ENCODE measurements around the gene PDP2. TPM values are rescaled to one million over a fixed set of nuclear protein-coding genes. Genes with fewer than 3 reads are reported as not detected.

PDP2 gene
- polyA plus RNA-seq, 1 donor from 2014 or later: 4.2 TPM

- no peak overlapping the region for H2AFZ ChIP-seq (ENCODE audit: low read depth, low read length)
- TF ChIP-seq, protein P1, sequence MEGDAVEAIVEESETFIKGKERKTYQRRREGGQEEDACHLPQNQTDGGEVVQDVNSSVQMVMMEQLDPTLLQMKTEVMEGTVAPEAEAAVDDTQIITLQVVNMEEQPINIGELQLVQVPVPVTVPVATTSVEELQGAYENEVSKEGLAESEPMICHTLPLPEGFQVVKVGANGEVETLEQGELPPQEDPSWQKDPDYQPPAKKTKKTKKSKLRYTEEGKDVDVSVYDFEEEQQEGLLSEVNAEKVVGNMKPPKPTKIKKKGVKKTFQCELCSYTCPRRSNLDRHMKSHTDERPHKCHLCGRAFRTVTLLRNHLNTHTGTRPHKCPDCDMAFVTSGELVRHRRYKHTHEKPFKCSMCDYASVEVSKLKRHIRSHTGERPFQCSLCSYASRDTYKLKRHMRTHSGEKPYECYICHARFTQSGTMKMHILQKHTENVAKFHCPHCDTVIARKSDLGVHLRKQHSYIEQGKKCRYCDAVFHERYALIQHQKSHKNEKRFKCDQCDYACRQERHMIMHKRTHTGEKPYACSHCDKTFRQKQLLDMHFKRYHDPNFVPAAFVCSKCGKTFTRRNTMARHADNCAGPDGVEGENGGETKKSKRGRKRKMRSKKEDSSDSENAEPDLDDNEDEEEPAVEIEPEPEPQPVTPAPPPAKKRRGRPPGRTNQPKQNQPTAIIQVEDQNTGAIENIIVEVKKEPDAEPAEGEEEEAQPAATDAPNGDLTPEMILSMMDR (IDR thresholded peaks at IDR 0.05; ENCODE audit: poor library complexity, severe bottlenecking): no peak
- TF ChIP-seq RAD21 (conservative IDR thresholded peaks at IDR 0.05): no peak
- no peak for TF ChIP-seq SMC3 (conservative IDR thresholded peaks at IDR 0.05; ENCODE audit: poor library complexity)
- no peak for TF ChIP-seq EZH2 (IDR thresholded peaks at IDR 0.05; ENCODE audit: borderline replicate concordance, insufficient read depth, low read length, poor library complexity, severe bottlenecking)
- TF ChIP-seq, protein P2, sequence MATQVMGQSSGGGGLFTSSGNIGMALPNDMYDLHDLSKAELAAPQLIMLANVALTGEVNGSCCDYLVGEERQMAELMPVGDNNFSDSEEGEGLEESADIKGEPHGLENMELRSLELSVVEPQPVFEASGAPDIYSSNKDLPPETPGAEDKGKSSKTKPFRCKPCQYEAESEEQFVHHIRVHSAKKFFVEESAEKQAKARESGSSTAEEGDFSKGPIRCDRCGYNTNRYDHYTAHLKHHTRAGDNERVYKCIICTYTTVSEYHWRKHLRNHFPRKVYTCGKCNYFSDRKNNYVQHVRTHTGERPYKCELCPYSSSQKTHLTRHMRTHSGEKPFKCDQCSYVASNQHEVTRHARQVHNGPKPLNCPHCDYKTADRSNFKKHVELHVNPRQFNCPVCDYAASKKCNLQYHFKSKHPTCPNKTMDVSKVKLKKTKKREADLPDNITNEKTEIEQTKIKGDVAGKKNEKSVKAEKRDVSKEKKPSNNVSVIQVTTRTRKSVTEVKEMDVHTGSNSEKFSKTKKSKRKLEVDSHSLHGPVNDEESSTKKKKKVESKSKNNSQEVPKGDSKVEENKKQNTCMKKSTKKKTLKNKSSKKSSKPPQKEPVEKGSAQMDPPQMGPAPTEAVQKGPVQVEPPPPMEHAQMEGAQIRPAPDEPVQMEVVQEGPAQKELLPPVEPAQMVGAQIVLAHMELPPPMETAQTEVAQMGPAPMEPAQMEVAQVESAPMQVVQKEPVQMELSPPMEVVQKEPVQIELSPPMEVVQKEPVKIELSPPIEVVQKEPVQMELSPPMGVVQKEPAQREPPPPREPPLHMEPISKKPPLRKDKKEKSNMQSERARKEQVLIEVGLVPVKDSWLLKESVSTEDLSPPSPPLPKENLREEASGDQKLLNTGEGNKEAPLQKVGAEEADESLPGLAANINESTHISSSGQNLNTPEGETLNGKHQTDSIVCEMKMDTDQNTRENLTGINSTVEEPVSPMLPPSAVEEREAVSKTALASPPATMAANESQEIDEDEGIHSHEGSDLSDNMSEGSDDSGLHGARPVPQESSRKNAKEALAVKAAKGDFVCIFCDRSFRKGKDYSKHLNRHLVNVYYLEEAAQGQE (IDR thresholded peaks at IDR 0.05; ENCODE audit: borderline replicate concordance): no peak
- TF ChIP-seq TAF1 (IDR thresholded peaks at IDR 0.05; ENCODE audit: low read depth): no peak
- no peak for TF ChIP-seq MXI1 (conservative IDR thresholded peaks at IDR 0.05; ENCODE audit: poor library complexity, severe bottlenecking)
- TF ChIP-seq EP300 (conservative IDR thresholded peaks at IDR 0.05; ENCODE audit: poor library complexity, severe bottlenecking): no peak
- no peak for TF ChIP-seq POLR2AphosphoS5 (IDR thresholded peaks at IDR 0.05)
- H3F3A ChIP-seq (ENCODE audit: insufficient read depth, low read length, poor library complexity, severe bottlenecking): no peaks in the 10 kb centered on the region
- no peaks in the 10 kb centered on the region for H4K20me1 ChIP-seq (ENCODE audit: insufficient read depth)
- H3K36me3 ChIP-seq (ENCODE audit: insufficient read depth, low read length): no peaks in the 10 kb centered on the region
- no peaks in the 10 kb centered on the region for H3K79me2 ChIP-seq (replicated peaks; ENCODE audit: insufficient read depth, low read length)
- H3K4me2 ChIP-seq (ENCODE audit: low read length): no peak overlapping the region
- H3K27ac ChIP-seq (ENCODE audit: low read length): no peak overlapping the region
- H3K27me3 ChIP-seq (ENCODE audit: insufficient read depth, low read depth, low read length): no peaks in the 10 kb centered on the region
- no peak overlapping the region for H3K9ac ChIP-seq (ENCODE audit: low read length)
- H3K9me3 ChIP-seq (ENCODE audit: low read length): no peaks in the 10 kb centered on the region
- H3K9me2 ChIP-seq (ENCODE audit: insufficient read depth, low read length): no peaks in the 10 kb centered on the region
- no peak overlapping the region for H3K4me3 ChIP-seq (ENCODE audit: low read length)
Observed at GRCh38 chr16:66908116-66908515, 27.8 kb downstream of the PDP2 start.

GRCh38 chr16:66908762-66909559 is 28.6 kb downstream of the PDP2 start:
- TF ChIP-seq MXI1 (conservative IDR thresholded peaks at IDR 0.05; ENCODE audit: poor library complexity, severe bottlenecking) (no peak), SMC3 (conservative IDR thresholded peaks at IDR 0.05; ENCODE audit: poor library complexity) (no peak), RAD21 (conservative IDR thresholded peaks at IDR 0.05) (no peak), EZH2 (IDR thresholded peaks at IDR 0.05; ENCODE audit: borderline replicate concordance, insufficient read depth, low read length, poor library complexity, severe bottlenecking) (no peak), EP300 (conservative IDR thresholded peaks at IDR 0.05; ENCODE audit: poor library complexity, severe bottlenecking) (no peak), TAF1 (IDR thresholded peaks at IDR 0.05; ENCODE audit: low read depth) (no peak), POLR2AphosphoS5 (IDR thresholded peaks at IDR 0.05) (no peak)
- TF ChIP-seq, protein P1 (IDR thresholded peaks at IDR 0.05; ENCODE audit: poor library complexity, severe bottlenecking): no peak
- TF ChIP-seq, protein P2 (IDR thresholded peaks at IDR 0.05; ENCODE audit: borderline replicate concordance): no peak
- no peaks in the 10 kb centered on the region for H3F3A ChIP-seq (ENCODE audit: insufficient read depth, low read length, poor library complexity, severe bottlenecking)
- no peaks in the 10 kb centered on the region for H3K79me2 ChIP-seq (replicated peaks; ENCODE audit: insufficient read depth, low read length)
- no peak overlapping the region for H2AFZ ChIP-seq (ENCODE audit: low read depth, low read length)
- H3K9ac ChIP-seq (ENCODE audit: low read length): no peak overlapping the region
- H3K9me3 ChIP-seq (ENCODE audit: low read length): no peaks in the 10 kb centered on the region
- H3K27ac ChIP-seq (ENCODE audit: low read length): no peak overlapping the region
- no peaks in the 10 kb centered on the region for H3K9me2 ChIP-seq (ENCODE audit: insufficient read depth, low read length)
- no peak overlapping the region for H3K4me2 ChIP-seq (ENCODE audit: low read length)
- no peaks in the 10 kb centered on the region for H3K36me3 ChIP-seq (ENCODE audit: insufficient read depth, low read length)
- no peak overlapping the region for H3K4me3 ChIP-seq (ENCODE audit: low read length)
- H3K27me3 ChIP-seq (ENCODE audit: insufficient read depth, low read depth, low read length): no peaks in the 10 kb centered on the region
- no peaks in the 10 kb centered on the region for H4K20me1 ChIP-seq (ENCODE audit: insufficient read depth)
